ENCODE results near the gene DAD1.

DNA sequence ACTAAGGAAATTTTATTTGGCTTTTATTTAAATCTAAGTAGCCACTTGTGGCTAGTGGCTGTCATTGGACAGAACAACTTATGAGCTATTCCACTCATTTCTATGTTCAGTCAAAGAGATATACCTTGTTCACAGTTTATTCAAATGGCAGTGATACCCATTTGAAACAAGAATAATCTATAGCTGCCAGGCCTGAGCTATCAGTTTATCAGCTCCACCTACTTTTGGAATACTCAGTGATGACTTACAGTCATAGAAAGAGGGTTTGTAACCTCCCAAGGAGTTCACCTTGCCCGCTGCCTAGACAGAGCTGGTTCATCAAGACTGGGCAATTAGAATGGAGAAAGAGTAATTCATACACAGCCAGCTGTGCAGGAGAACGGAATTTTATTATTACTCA, 4.6 kb upstream of the DAD1 start:
- TF ChIP-seq CTCF (IDR thresholded peaks at IDR 0.05) (no peak), EP300 (IDR thresholded peaks at IDR 0.05) (no peak), POLR2A (IDR thresholded peaks at IDR 0.05) (no peak)

Measured in sigmoid colon (tissue), 4 donors.